ENCODE results near the gene WEE2.

DNA sequence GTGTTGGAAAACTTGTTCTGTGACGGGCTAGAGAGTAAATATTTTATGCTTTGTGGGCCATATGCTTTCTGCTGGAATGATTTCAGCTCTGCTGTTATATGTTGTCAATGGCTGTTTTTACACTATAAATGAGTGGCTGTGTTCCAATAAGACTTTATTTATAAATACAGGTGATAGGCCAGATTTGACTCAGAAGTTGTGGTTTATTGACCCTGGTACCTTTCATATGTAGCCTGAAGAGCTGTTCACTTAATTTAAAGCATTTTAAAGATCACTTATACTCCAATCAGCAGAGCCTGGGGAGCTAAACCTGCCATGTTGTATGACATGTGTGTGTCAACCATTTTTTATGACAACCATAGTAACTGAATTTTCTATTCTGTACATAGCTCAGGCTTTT, 20.9 kb downstream of the WEE2 start:
- TF ChIP-seq CTCF (IDR thresholded peaks at IDR 0.05) (no peak), POLR2A (IDR thresholded peaks at IDR 0.05) (no peak)
